Naive thymus-derived CD4-positive, alpha-beta T cell (primary cell): ENCODE measurements around the gene NTN5. TPM values are rescaled to one million over a fixed set of nuclear protein-coding genes. Genes with fewer than 3 reads are reported as not detected.
"Not testable (repeated sequence)": the region's sequence is repeated elsewhere in the genome, so short reads cannot be mapped to it uniquely, and the experiment has no call there.

ENCODE experiments used
- ATAC-seq: fragments of 150-1000 bp; cut with Tn5 transposase; 2 replicates; pipeline ENCODE4 v1.10.0; 2021; ENCODE audit warnings: mild to moderate bottlenecking, moderate library complexity
- CTCF ChIA-PET: fragments of 350-600 bp; sonication (Branson Sonifier 250); formaldehyde crosslinking; loops from one replicate; lab custom pipeline; 2021; ENCODE audit warnings: antibody characterized with exemption; lab: Charles Lee
- POLR2A ChIA-PET: fragments of 350-600 bp; sonication (Branson Sonifier 250); formaldehyde crosslinking; loops from one replicate; lab custom pipeline; 2021; ENCODE audit warnings: antibody characterized with exemption, inconsistent platforms; lab: Charles Lee
- DNase-seq, 9 donors: peaks; one replicate each; pipeline versions ENCODE4 v3.0.0 to v3.0.0-alpha.2; 2020 to 2022; ENCODE audit warnings: mixed read lengths in 1 of 9
- H3K27ac ChIP-seq: one replicate; pipeline ENCODE4 v1.7.0; 2013; ENCODE audit warnings: mild to moderate bottlenecking, low read depth, low read length, moderate library complexity
- H3K27me3 ChIP-seq, 2 donors: one replicate each; pipeline ENCODE4 v1.7.0; 2013; ENCODE audit warnings: low read length in 2 of 2, mild to moderate bottlenecking in 2 of 2, moderate library complexity in 2 of 2; ENCODE audit not compliant: control insufficient read depth in 2 of 2, insufficient read depth in 2 of 2
- H3K36me3 ChIP-seq, 3 experiments: 1 replicate in 2 of 3; 2 replicates in 1 of 3; pipeline ENCODE4 v1.7.0; 2013; ENCODE audit warnings: low read length in 3 of 3, mild to moderate bottlenecking in 3 of 3, moderate library complexity in 1 of 3; ENCODE audit not compliant: insufficient read depth in 3 of 3, control insufficient read depth in 2 of 3
- H3K4me1 ChIP-seq, 2 donors: one replicate each; pipeline ENCODE4 v1.7.0; 2013; ENCODE audit warnings: low read length in 2 of 2, mild to moderate bottlenecking in 2 of 2, moderate library complexity in 1 of 2; ENCODE audit not compliant: control insufficient read depth in 2 of 2, insufficient read depth in 2 of 2
- H3K4me3 ChIP-seq: 2 replicates; pipeline ENCODE4 v1.7.0; 2013; ENCODE audit warnings: mild to moderate bottlenecking, low read length
- H3K9me3 ChIP-seq, 3 experiments: 1 replicate in 2 of 3; 2 replicates in 1 of 3; pipeline ENCODE4 v1.7.0; 2013; ENCODE audit warnings: low read length in 3 of 3; ENCODE audit not compliant: control insufficient read depth in 2 of 3
- H3K27ac Mint-ChIP-seq, 9 donors: one replicate each; pipeline ENCODE4 v1.8.0; 2020 to 2022; ENCODE audit warnings: mixed read lengths in 9 of 9, mild to moderate bottlenecking in 8 of 9, moderate library complexity in 5 of 9, inconsistent platforms in 2 of 9
- H3K27me3 Mint-ChIP-seq, 5 donors: one replicate each; pipeline ENCODE4 v1.8.0; 2021 to 2022; ENCODE audit warnings: mixed read lengths in 5 of 5, mild to moderate bottlenecking in 1 of 5
- H3K36me3 Mint-ChIP-seq, 5 donors: one replicate each; pipeline ENCODE4 v1.8.0; 2020 to 2022; ENCODE audit warnings: mixed read lengths in 5 of 5, mild to moderate bottlenecking in 3 of 5, inconsistent platforms in 1 of 5
- H3K4me1 Mint-ChIP-seq, 7 donors: one replicate each; pipeline ENCODE4 v1.8.0; 2020 to 2022; ENCODE audit warnings: mixed read lengths in 7 of 7, mild to moderate bottlenecking in 3 of 7, inconsistent platforms in 1 of 7
- H3K4me3 Mint-ChIP-seq, 10 donors: one replicate each; pipeline ENCODE4 v1.8.0; 2020 to 2022; ENCODE audit warnings: mild to moderate bottlenecking in 10 of 10, mixed read lengths in 10 of 10, moderate library complexity in 6 of 10, inconsistent platforms in 2 of 10
- H3K9me3 Mint-ChIP-seq, 11 donors: one replicate each; pipeline ENCODE4 v1.8.0; 2020 to 2022; ENCODE audit warnings: mixed read lengths in 11 of 11, mild to moderate bottlenecking in 4 of 11, inconsistent platforms in 1 of 11, moderate library complexity in 1 of 11
- intact Hi-C, 2 donors: fragments of 100-400 bp; cut with micrococcal nuclease; formaldehyde crosslinking; loops; one replicate each; pipeline ENCODE4 v1.15.1; 2023
- polyA plus RNA-seq, 2 donors: library from polyadenylated mRNA; unstranded; fragments of 300-500 nt; fragmentation: Illumina TruSeq; gene quantifications; one replicate each; pipeline ENCODE4 v1.2.3, GENCODE V29; 2021
- total RNA-seq, 6 experiments: library from RNA in 5 of 6; stranded (reverse) in 5 of 6; gene quantifications; 1 replicate in 5 of 6; 2 replicates in 1 of 6; pipeline ENCODE4 v1.2.3 and lab custom pipeline; 2021 to 2026

The NTN5 gene
- total and polyA plus RNA-seq, 7 experiments from 2014 or later = 0.41 to 5.9 (median 2.9) TPM

GRCh38 chr19:48703316-48703715, 30.5 kb upstream of the NTN5 start:
- intact Hi-C loops = no loop called here
- no peaks in the 10 kb centered on the region for H3K4me1 ChIP-seq
- no peaks in the 10 kb centered on the region for H3K27me3 ChIP-seq
- H3K36me3 ChIP-seq = peaks cover 0 to 6% (median 3%) of the 10 kb centered on the region in 3 experiments
- H3K9me3 ChIP-seq = no peaks in the 10 kb centered on the region
- DNase-seq (no peak), ATAC-seq (no peak)
- POLR2A ChIA-PET = no interaction called here
- Mint-ChIP-seq H3K27ac (no peak overlapping the region), H3K4me1 (peaks cover 0 to 5% (median 0%) of the 10 kb centered on the region in 7 donors), H3K27me3 (peaks cover 0 to 5% (median 0%) of the 10 kb centered on the region in 5 donors), H3K36me3 (peaks cover 0 to 46% (median 28%) of the 10 kb centered on the region in 5 donors), H3K9me3 (peaks cover 0 to 2% (median 0%) of the 10 kb centered on the region in 11 donors), H3K4me3 (no peak overlapping the region)
- CTCF ChIA-PET = no interaction called here
- H3K27ac ChIP-seq = no peak overlapping the region
- H3K4me3 ChIP-seq = no peak overlapping the region

- peaks cover 0 to 2% (median 0%) of the 10 kb centered on the region in 11 donors for H3K9me3 Mint-ChIP-seq
- H3K27ac Mint-ChIP-seq = no peak overlapping the region
- H3K4me1 ChIP-seq = no peaks in the 10 kb centered on the region
- H3K36me3 ChIP-seq = peaks cover 0 to 6% (median 3%) of the 10 kb centered on the region in 3 experiments
- no peaks in the 10 kb centered on the region for H3K27me3 ChIP-seq
- no peak overlapping the region for H3K27ac ChIP-seq
- H3K27me3 Mint-ChIP-seq = peaks cover 0 to 10% (median 3%) of the 10 kb centered on the region in 5 donors
- no peak overlapping the region for H3K4me3 Mint-ChIP-seq
- no peaks in the 10 kb centered on the region for H3K9me3 ChIP-seq
- intact Hi-C loops = no loop called here
- peaks cover 0 to 46% (median 28%) of the 10 kb centered on the region in 5 donors for H3K36me3 Mint-ChIP-seq
- ChIA-PET POLR2A (no interaction called here), CTCF (no interaction called here)
- DNase-seq (no peak), ATAC-seq (no peak)
- H3K4me3 ChIP-seq = no peak overlapping the region
- peaks cover 0 to 7% (median 0%) of the 10 kb centered on the region in 7 donors for H3K4me1 Mint-ChIP-seq
Observed at GRCh38 chr19:48702701-48703100, 29.9 kb upstream of the NTN5 start.

DNA sequence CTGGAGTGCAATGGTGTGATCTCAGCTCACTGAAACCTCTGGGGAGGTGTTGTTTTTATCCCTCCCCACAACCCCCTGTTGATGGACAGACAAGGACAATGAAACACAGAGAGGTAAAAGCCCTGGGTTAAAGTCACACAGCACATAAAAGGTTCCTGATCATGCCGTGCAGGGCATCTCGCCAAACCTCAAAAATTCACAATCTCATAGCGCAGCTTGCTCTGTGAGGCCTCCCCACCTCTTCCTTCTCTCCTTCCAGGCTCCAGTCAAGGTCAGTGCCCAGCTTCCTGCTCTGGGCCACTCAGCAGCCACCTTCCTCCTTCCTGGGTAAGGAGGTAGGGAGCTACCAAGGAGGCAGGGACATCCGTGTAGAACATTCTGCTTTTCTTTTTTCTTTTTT, 25.2 kb upstream of the NTN5 start:
- Histone ChIP-seq H3K4me3 (no peak overlapping the region), H3K4me1 (peaks cover 0 to 6% of the 10 kb centered on the region in 2 donors), H3K36me3 (peaks cover 0 to 3% (median 0%) of the 10 kb centered on the region in 3 experiments), H3K27ac (no peak overlapping the region), H3K27me3 (no peaks in the 10 kb centered on the region), H3K9me3 (no peaks in the 10 kb centered on the region)
- intact Hi-C loops = loop anchor here in 1 of 2 donors (5.0 kb wide), 1 partner anchor 39 kb away; no protein-coding TSS in a partner anchor
- CTCF ChIA-PET = no interaction called here
- Mint-ChIP-seq H3K9me3 (peaks cover 0 to 2% (median 0%) of the 10 kb centered on the region in 11 donors), H3K4me3 (no peak overlapping the region), H3K36me3 (peaks cover 0 to 14% (median 13%) of the 10 kb centered on the region in 5 donors), H3K4me1 (peaks cover 7 to 18% (median 11%) of the 10 kb centered on the region in 7 donors), H3K27me3 (peaks cover 0 to 21% (median 10%) of the 10 kb centered on the region in 5 donors), H3K27ac (no peak overlapping the region)
- ATAC-seq (no peak), DNase-seq (no peak)
- POLR2A ChIA-PET = no interaction called here

- peak overlapping the region; percentile 20 for H3K4me3 ChIP-seq
- no peaks in the 10 kb centered on the region for H3K9me3 Mint-ChIP-seq
- no peaks in the 10 kb centered on the region for H3K27me3 ChIP-seq
- peaks cover 0 to 8% (median 6%) of the 10 kb centered on the region in 5 donors for H3K36me3 Mint-ChIP-seq
- H3K36me3 ChIP-seq = no peaks in the 10 kb centered on the region
- peaks cover 0 to 21% (median 10%) of the 10 kb centered on the region in 5 donors for H3K27me3 Mint-ChIP-seq
- H3K27ac Mint-ChIP-seq = peak overlapping the region in 3 of 9 donors; percentile 18 to 72 (median 53)
- peak in 1 of 9 donors; percentile 7 for DNase-seq
- no peak overlapping the region for H3K27ac ChIP-seq
- ATAC-seq = peak; percentile 40
- peaks cover 0 to 6% of the 10 kb centered on the region in 2 donors for H3K4me1 ChIP-seq
- no peaks in the 10 kb centered on the region for H3K9me3 ChIP-seq
- ChIA-PET POLR2A (interaction anchor here (0.9 to 1.4 kb wide), 3 partner anchors 17 to 48 kb away, joined by 3 to 4 read pairs (median 3); no protein-coding TSS in a partner anchor), CTCF (interaction anchor here (1.2 to 1.4 kb wide), 2 partner anchors 23 to 77 kb away, joined by 3 to 4 read pairs; partner anchors contain the start of genes NTN5, RPL18 and SPHK2)
- peaks cover 6 to 18% (median 8%) of the 10 kb centered on the region in 7 donors for H3K4me1 Mint-ChIP-seq
- H3K4me3 Mint-ChIP-seq = peak overlapping the region in 9 of 10 donors; percentile 23 to 86 (median 69)
- intact Hi-C loops = loop anchor here in 1 of 2 donors (1.0 to 5.0 kb wide), 2 partner anchors 21 to 41 kb away; no protein-coding TSS in a partner anchor
Observed at GRCh38 chr19:48696353-48697010, 23.7 kb upstream of the NTN5 start.

- ChIA-PET POLR2A (interaction anchor here (0.5 to 1.4 kb wide), 3 partner anchors 35 to 895 kb away, joined by 3 to 4 read pairs (median 3); no protein-coding TSS in a partner anchor), CTCF (interaction anchor here (1.2 to 1.4 kb wide), 2 partner anchors 23 to 77 kb away, joined by 3 to 4 read pairs; partner anchors contain the start of genes NTN5, RPL18 and SPHK2)
- Mint-ChIP-seq H3K36me3 (peaks cover 0 to 7% (median 5%) of the 10 kb centered on the region in 5 donors), H3K4me3 (peak within 1 kb of the TSS in 9 of 10 donors; percentile 23 to 86 (median 69)), H3K27me3 (peaks cover 0 to 21% (median 10%) of the 10 kb centered on the region in 5 donors), H3K9me3 (no peaks in the 10 kb centered on the region), H3K4me1 (peaks cover 6 to 18% (median 8%) of the 10 kb centered on the region in 7 donors), H3K27ac (peak within 1 kb of the TSS in 4 of 9 donors; percentile 18 to 72 (median 42))
- ATAC-seq = no peak
- H3K4me3 ChIP-seq = peak within 1 kb of the TSS; percentile 20
- no peak within 1 kb of the TSS for H3K27ac ChIP-seq
- H3K4me1 ChIP-seq = peaks cover 0 to 6% of the 10 kb centered on the region in 2 donors
- intact Hi-C loops = loop anchor here in 1 of 2 donors (1.0 to 5.0 kb wide), 2 partner anchors 21 to 41 kb away; no protein-coding TSS in a partner anchor
- H3K9me3 ChIP-seq = no peaks in the 10 kb centered on the region
- no peaks in the 10 kb centered on the region for H3K36me3 ChIP-seq
- no peak for DNase-seq
- no peaks in the 10 kb centered on the region for H3K27me3 ChIP-seq
Observed at GRCh38 chr19:48695743-48696352, 23.0 kb upstream of the NTN5 start, which contains the start of gene FUT2. FUT2 (plus strand) TSS chr19:48695971; CDS start chr19:48702957, 6,986 bp downstream.

- CTCF ChIA-PET = interaction anchor here (2.2 kb wide), 1 partner anchor 19 kb away, joined by 8 read pairs; no protein-coding TSS in a partner anchor
- H3K27ac ChIP-seq, ATAC-seq, DNase-seq, H3K9me3 Mint-ChIP-seq, H3K4me3 ChIP-seq, H3K4me1 ChIP-seq, H3K27ac Mint-ChIP-seq, intact Hi-C loops, H3K36me3 Mint-ChIP-seq, POLR2A ChIA-PET, H3K4me3 Mint-ChIP-seq, H3K36me3 ChIP-seq, H3K9me3 ChIP-seq, H3K27me3 ChIP-seq: not testable (repeated sequence)
- H3K27me3 Mint-ChIP-seq = peaks cover 0 to 17% (median 10%) of the 10 kb centered on the region in 5 donors
- peaks cover 6 to 15% (median 8%) of the 10 kb centered on the region in 7 donors for H3K4me1 Mint-ChIP-seq
Observed at GRCh38 chr19:48693629-48694028, 20.8 kb upstream of the NTN5 start.
